ENCODE results near the gene AMBP. TPM values are rescaled to one million over a fixed set of nuclear protein-coding genes. Genes with fewer than 3 reads are reported as not detected.

AMBP gene
- total and polyA plus RNA-seq, 7 donors = 0.16 to 0.84 TPM; not detected in 5

DNA sequence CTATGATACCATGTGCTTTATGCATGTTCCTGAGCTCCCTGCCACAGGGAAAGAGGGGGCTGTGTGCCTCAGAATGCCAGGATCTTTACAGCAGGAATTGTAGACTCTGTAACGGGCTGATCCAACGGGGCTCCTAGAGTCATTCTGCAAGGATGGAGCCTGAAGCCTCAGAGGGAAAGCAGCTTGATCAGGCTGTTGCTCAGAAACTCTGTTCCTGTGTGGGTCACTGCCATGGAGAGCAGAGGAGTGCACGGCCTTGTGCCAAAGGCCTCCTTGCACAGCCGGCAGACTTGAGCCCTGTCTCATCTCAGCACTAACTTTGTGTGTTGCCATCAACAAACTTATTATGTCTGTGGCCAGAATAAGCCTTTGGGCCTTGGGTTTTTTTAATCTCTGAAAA lies 51.8 kb downstream of the AMBP start:
- Histone ChIP-seq H3K36me3 (ENCODE audit: insufficient read depth in 1 of 2, low read depth in 1 of 2) (peaks cover 0 to 20% of the 10 kb centered on the region in 2 donors), H3K9me3 (peaks cover 17% of the 10 kb centered on the region), H3K4me3 (no peak overlapping the region), H3K27ac (no peak overlapping the region), H3K4me1 (no peaks in the 10 kb centered on the region), H3K27me3 (ENCODE audit: insufficient read depth in 3 of 3, low read length in 2 of 3) (no peaks in the 10 kb centered on the region)
- DNase-seq = no peak
- ATAC-seq = no peak
- intact Hi-C loops (cut with DNase I) = no loop called here
- TF ChIP-seq, protein P1, sequence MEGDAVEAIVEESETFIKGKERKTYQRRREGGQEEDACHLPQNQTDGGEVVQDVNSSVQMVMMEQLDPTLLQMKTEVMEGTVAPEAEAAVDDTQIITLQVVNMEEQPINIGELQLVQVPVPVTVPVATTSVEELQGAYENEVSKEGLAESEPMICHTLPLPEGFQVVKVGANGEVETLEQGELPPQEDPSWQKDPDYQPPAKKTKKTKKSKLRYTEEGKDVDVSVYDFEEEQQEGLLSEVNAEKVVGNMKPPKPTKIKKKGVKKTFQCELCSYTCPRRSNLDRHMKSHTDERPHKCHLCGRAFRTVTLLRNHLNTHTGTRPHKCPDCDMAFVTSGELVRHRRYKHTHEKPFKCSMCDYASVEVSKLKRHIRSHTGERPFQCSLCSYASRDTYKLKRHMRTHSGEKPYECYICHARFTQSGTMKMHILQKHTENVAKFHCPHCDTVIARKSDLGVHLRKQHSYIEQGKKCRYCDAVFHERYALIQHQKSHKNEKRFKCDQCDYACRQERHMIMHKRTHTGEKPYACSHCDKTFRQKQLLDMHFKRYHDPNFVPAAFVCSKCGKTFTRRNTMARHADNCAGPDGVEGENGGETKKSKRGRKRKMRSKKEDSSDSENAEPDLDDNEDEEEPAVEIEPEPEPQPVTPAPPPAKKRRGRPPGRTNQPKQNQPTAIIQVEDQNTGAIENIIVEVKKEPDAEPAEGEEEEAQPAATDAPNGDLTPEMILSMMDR (IDR thresholded peaks at IDR 0.05) = no peak
- WGBS, 3 donors = 92 to 96% (median 95%) methylated on average over 4 of the region's 4 CpGs

DNA sequence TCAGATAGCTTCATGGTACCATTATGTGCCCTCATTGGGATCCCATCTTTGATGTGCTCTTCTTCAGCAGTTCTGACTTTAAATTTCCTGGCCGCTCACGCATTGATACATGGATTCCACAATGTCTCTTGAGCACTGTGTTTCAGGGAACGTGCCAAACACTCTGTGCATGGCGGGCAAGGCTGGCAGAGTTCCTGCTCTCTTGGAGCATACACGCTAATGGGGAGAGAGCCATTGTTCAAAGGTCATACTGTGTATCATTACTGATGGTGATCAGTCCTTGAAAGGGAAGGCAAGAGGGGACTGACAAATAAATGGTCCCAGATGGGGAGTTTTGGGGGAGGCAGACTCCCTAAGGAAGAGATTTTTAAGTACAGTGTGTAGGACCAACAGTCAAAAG lies 52.3 kb downstream of the AMBP start:
- intact Hi-C loops (cut with DNase I) = no loop called here

DNA sequence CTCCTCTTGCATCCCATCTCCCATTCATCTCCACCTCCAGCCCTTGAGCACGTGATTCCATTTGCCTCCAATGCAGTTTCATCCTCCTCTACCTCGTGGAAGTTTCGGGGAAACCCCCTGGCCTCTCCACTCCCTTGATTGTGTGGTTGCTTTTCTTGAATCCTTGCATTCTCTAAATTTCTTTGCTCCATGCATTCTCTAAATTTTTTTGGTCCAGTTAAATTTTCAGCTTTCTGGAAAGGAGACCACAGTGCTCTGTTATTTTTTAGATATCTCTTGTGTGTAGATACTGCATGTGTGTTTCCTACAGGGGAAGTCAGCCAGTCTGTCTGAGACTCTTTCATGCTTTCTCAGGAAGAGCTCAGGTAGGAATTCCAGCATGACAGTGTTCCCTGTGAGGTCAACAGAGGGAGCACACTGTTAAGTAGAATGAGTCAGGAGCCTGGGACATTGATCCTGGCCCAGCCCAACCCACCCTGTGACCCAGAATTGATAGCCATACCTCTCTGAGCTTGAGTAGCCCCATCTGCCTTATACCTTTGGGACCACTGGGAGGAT lies 52.8 kb downstream of the AMBP start:
- Histone ChIP-seq H3K4me3 (no peak overlapping the region), H3K9me3 (peaks cover 19% of the 10 kb centered on the region), H3K4me1 (no peaks in the 10 kb centered on the region), H3K36me3 (ENCODE audit: insufficient read depth in 1 of 2, low read depth in 1 of 2) (peaks cover 0 to 20% of the 10 kb centered on the region in 2 donors), H3K27me3 (ENCODE audit: insufficient read depth in 3 of 3, low read length in 2 of 3) (no peaks in the 10 kb centered on the region), H3K27ac (no peak overlapping the region)
- ATAC-seq (no peak), DNase-seq (no peak)
- intact Hi-C loops (cut with DNase I) = no loop called here
- WGBS, 3 donors = 94 to 99% (median 98%) methylated on average over 3 of the region's 3 CpGs
- TF ChIP-seq, protein P1 (IDR thresholded peaks at IDR 0.05) = no peak

More for the DNA sequence above, 52.3 kb downstream of the AMBP start:
- Histone ChIP-seq H3K36me3 (ENCODE audit: insufficient read depth in 1 of 2, low read depth in 1 of 2) (peaks cover 0 to 20% of the 10 kb centered on the region in 2 donors), H3K27ac (no peak overlapping the region), H3K4me3 (no peak overlapping the region), H3K9me3 (peaks cover 17% of the 10 kb centered on the region), H3K27me3 (ENCODE audit: insufficient read depth in 3 of 3, low read length in 2 of 3) (no peaks in the 10 kb centered on the region), H3K4me1 (no peaks in the 10 kb centered on the region)
- TF ChIP-seq, protein P1 (IDR thresholded peaks at IDR 0.05) = no peak
- DNase-seq (no peak), ATAC-seq (no peak)
- 95 to 98% (median 97%) methylated on average over 5 of the region's 5 CpGs for WGBS, 3 donors

DNA sequence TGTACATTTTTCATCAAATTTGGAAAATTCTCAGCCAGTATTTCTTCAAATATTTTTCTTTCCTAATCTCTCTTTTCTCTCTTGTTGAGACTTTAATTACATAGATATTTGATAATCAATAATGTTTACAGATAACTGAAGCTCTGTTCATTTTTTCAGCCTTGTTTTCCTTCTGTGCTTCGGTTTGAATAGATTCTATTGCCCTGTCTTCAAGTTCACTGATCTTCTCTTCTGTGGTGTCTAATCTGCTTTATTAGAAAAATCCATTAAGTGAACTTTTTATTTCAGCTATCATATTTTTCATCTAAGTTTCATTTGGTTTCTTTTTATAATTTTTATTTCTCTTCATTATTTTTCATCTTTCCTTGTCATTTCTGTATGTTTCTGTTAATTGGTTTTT lies 54.1 kb downstream of the AMBP start:
- Histone ChIP-seq H3K9me3 (peaks cover 24% of the 10 kb centered on the region), H3K27ac (no peak overlapping the region), H3K4me1 (no peaks in the 10 kb centered on the region), H3K4me3 (no peak overlapping the region), H3K36me3 (ENCODE audit: insufficient read depth in 1 of 2, low read depth in 1 of 2) (peaks cover 0 to 17% of the 10 kb centered on the region in 2 donors), H3K27me3 (ENCODE audit: insufficient read depth in 3 of 3, low read length in 2 of 3) (no peaks in the 10 kb centered on the region)
- TF ChIP-seq, protein P1 (IDR thresholded peaks at IDR 0.05) = no peak
- intact Hi-C loops (cut with DNase I) = no loop called here
- no peak for DNase-seq
- 99 to 100% (median 100%) methylated on average over 1 of the region's 1 CpG for WGBS, 3 donors
- ATAC-seq = no peak

DNA sequence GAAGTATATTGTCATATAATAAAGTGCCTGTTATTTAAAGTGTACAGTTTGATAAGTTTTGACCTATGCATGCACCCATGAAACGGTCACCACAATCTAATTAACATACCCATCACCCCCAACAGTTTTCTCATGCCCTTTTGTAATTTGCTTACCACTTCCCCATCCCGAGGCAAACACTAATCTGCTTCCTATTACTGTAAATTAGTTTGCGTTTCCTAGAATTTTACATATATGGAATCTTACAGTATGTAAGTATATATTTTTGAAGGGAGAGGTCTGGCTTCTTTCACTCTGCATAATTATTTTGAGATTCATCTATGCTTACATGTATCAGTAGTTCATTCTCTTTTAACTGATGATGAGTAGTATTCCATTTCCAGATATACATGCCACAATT lies 56.5 kb downstream of the AMBP start:
- intact Hi-C loops (cut with DNase I) = no loop called here
- TF ChIP-seq, protein P1 (IDR thresholded peaks at IDR 0.05) = no peak
- H3K4me3 ChIP-seq = no peak overlapping the region
- peaks cover 0 to 25% of the 10 kb centered on the region in 2 donors for H3K36me3 ChIP-seq (ENCODE audit: insufficient read depth in 1 of 2, low read depth in 1 of 2)
- no peaks in the 10 kb centered on the region for H3K27me3 ChIP-seq (ENCODE audit: insufficient read depth in 3 of 3, low read length in 2 of 3)
- H3K27ac ChIP-seq = no peak overlapping the region
- DNase-seq (no peak), ATAC-seq (no peak)
- no peaks in the 10 kb centered on the region for H3K4me1 ChIP-seq
- H3K9me3 ChIP-seq = peaks cover 24% of the 10 kb centered on the region
- whole genome bisulfite sequencing, 3 donors = 91 to 95% (median 92%) methylated on average over 3 of the region's 3 CpGs
